ENCODE data around the gene CDKAL1.
A peak's percentile ranks its signal among the peaks of the same experiment; 100 is the strongest.

Gene CDKAL1

GRCh38 chr6:21098744-21099143, 564.5 kb downstream of the CDKAL1 start:
- DNase-seq (ENCODE audit: extremely low spot score) = peak; percentile 49
- TF ChIP-seq NFRKB (IDR thresholded peaks at IDR 0.05) (no peak), HDGF (IDR thresholded peaks at IDR 0.05; ENCODE audit: borderline replicate concordance) (no peak), ZNF384 (IDR thresholded peaks at IDR 0.05) (no peak), ELF4 (IDR thresholded peaks at IDR 0.05) (no peak), L3MBTL2 (conservative IDR thresholded peaks at IDR 0.05) (no peak)
- CTCF ChIA-PET = interaction anchor here (0.6 kb wide), 1 partner anchor 12 kb away, joined by 4 read pairs; no protein-coding TSS in a partner anchor
- POLR2A ChIA-PET = interaction anchor here (0.9 kb wide), 1 partner anchor 28 kb away, joined by 3 read pairs; no protein-coding TSS in a partner anchor

- ChIA-PET POLR2A (no interaction called here), CTCF (no interaction called here)
- TF ChIP-seq HDGF (IDR thresholded peaks at IDR 0.05; ENCODE audit: borderline replicate concordance) (no peak), FOXA1 (IDR thresholded peaks at IDR 0.05) (no peak), PKNOX1 (IDR thresholded peaks at IDR 0.05) (no peak), FOXK2 (IDR thresholded peaks at IDR 0.05) (no peak), SP1 (IDR thresholded peaks at IDR 0.05) (no peak), SUZ12 (IDR thresholded peaks at IDR 0.05) (no peak), NFRKB (IDR thresholded peaks at IDR 0.05) (no peak), FOXM1 (IDR thresholded peaks at IDR 0.05; ENCODE audit: borderline replicate concordance) (no peak), CTBP1 (IDR thresholded peaks at IDR 0.05; ENCODE audit: borderline replicate concordance) (no peak), ARNT (IDR thresholded peaks at IDR 0.05) (no peak), ELF4 (IDR thresholded peaks at IDR 0.05) (no peak), ZNF384 (IDR thresholded peaks at IDR 0.05) (no peak), LEF1 (IDR thresholded peaks at IDR 0.05; ENCODE audit: borderline replicate concordance) (no peak), BHLHE40 (IDR thresholded peaks at IDR 0.05; ENCODE audit: borderline replicate concordance) (no peak), L3MBTL2 (conservative IDR thresholded peaks at IDR 0.05) (no peak), TARDBP (IDR thresholded peaks at IDR 0.05) (no peak)
- DNase-seq (ENCODE audit: extremely low spot score) = no peak
Observed at GRCh38 chr6:21099338-21100314, 565.4 kb downstream of the CDKAL1 start.

DNA sequence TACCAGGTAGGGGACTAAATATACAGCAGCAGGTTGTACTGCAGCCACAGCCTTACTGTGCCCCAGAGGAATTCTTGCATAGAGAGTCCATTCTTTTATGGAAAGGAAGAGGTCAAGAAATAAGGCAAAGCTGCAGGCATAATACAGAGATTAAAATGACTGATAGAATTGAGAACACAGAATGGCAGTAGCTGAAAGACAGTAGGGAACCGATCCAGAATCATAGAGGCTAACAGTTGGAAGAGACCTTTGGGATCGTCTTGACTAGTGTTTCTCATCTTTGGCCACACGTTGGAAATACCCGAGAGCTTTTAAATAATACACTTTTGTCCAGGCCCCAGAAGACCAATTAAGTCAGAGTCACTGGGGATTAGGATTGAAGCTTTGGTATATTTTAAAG, 566.7 kb downstream of the CDKAL1 start:
- ChIA-PET POLR2A (interaction anchor here (1.3 kb wide), 1 partner anchor 493 kb away, joined by 3 read pairs; the partner anchor contains the start of gene SOX4), CTCF (interaction anchor here (0.9 kb wide), 1 partner anchor 22 kb away, joined by 3 read pairs; no protein-coding TSS in a partner anchor)
- no peak for TF ChIP-seq FOXK2 (IDR thresholded peaks at IDR 0.05)
- no peak for TF ChIP-seq PKNOX1 (IDR thresholded peaks at IDR 0.05)
- no peak for TF ChIP-seq TARDBP (IDR thresholded peaks at IDR 0.05)
- no peak for TF ChIP-seq ZNF384 (IDR thresholded peaks at IDR 0.05)
- DNase-seq (ENCODE audit: extremely low spot score) = no peak

DNA sequence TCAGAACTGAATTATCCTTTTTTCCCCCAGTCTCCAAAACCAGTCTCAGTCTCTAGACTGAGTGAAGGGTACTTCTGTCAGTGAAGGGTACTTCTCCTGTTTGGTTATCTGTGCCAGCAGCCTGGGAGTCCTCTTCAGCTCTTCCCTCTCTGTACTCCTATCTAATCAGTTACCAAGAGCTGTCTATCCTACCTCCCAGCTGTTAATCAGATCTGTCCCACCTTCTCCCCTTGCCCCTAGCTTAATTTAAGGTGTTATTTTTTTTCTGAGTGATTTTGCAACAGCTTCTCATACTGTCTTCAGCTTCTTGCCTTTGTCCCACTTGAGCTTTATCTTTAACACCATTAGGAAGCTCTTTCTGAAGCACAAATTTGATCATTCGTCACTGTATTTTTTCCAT, 567.4 kb downstream of the CDKAL1 start:
- ChIA-PET POLR2A (interaction anchor here (1.3 kb wide), 1 partner anchor 492 kb away, joined by 3 read pairs; the partner anchor contains the start of gene SOX4), CTCF (interaction anchor here (0.9 kb wide), 1 partner anchor 22 kb away, joined by 3 read pairs; no protein-coding TSS in a partner anchor)
- TF ChIP-seq L3MBTL2 (conservative IDR thresholded peaks at IDR 0.05) (no peak), NFRKB (IDR thresholded peaks at IDR 0.05) (no peak), FOXA1 (IDR thresholded peaks at IDR 0.05) (no peak), TARDBP (IDR thresholded peaks at IDR 0.05) (no peak), PKNOX1 (IDR thresholded peaks at IDR 0.05) (no peak), CTBP1 (IDR thresholded peaks at IDR 0.05; ENCODE audit: borderline replicate concordance) (no peak)
- no peak for DNase-seq (ENCODE audit: extremely low spot score)

DNA sequence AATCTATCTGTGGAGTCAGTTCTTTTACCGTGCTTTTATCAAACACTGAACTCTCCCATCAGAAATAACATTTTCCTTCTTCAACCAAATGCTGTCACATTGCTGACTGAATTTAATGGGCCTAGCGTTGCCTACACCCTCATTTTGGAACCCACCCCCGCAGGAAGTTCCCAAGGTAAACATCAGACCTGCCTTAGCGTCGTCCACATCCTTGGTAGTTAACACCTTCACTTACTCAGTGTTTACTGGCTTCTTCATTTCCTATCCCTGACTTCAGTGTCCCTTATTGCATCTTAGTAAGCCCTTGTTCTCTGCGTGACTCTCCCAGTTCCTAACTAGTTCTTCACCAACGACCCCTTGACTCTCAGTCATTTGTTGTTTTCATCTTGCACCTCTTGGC, 567.9 kb downstream of the CDKAL1 start:
- TF ChIP-seq CTBP1 (IDR thresholded peaks at IDR 0.05; ENCODE audit: borderline replicate concordance) (no peak), ZNF384 (IDR thresholded peaks at IDR 0.05) (no peak), SUZ12 (IDR thresholded peaks at IDR 0.05) (no peak), ARNT (IDR thresholded peaks at IDR 0.05) (no peak), LEF1 (IDR thresholded peaks at IDR 0.05; ENCODE audit: borderline replicate concordance) (no peak), BHLHE40 (IDR thresholded peaks at IDR 0.05; ENCODE audit: borderline replicate concordance) (no peak), FOXK2 (IDR thresholded peaks at IDR 0.05) (no peak), FOXM1 (IDR thresholded peaks at IDR 0.05; ENCODE audit: borderline replicate concordance) (no peak), L3MBTL2 (conservative IDR thresholded peaks at IDR 0.05) (no peak), NFRKB (IDR thresholded peaks at IDR 0.05) (no peak), HDGF (IDR thresholded peaks at IDR 0.05; ENCODE audit: borderline replicate concordance) (no peak), TARDBP (IDR thresholded peaks at IDR 0.05) (no peak)
- ChIA-PET CTCF (interaction anchor here (0.9 kb wide), 1 partner anchor 21 kb away, joined by 3 read pairs; no protein-coding TSS in a partner anchor), POLR2A (no interaction called here)
- DNase-seq (ENCODE audit: extremely low spot score) = no peak

DNA sequence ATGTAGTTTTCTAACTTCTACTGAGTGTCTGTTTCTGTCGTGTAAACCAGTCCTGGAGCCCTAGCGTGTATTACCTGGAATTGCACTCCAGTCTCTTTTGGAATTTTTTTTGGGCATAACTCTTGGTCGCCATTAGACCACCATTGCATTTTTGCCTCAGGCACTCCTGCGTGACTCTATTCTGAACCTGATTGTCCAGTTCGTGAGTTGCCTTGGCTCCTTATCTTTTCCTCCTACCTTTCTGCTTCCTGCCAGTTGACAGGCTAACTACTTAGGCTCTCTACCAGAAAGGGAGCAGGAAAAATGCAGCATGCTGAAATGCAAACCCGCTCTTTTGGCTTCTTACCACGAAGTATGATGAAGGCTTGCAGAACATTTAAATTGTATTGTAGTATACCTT, 568.4 kb downstream of the CDKAL1 start:
- DNase-seq (ENCODE audit: extremely low spot score) = no peak
- ChIA-PET CTCF (no interaction called here), POLR2A (no interaction called here)
- no peak for TF ChIP-seq ZNF384 (IDR thresholded peaks at IDR 0.05)
- TF ChIP-seq FOXK2 (IDR thresholded peaks at IDR 0.05) = no peak
- TF ChIP-seq SP1 (IDR thresholded peaks at IDR 0.05) = no peak
- no peak for TF ChIP-seq ARNT (IDR thresholded peaks at IDR 0.05)
- no peak for TF ChIP-seq NFRKB (IDR thresholded peaks at IDR 0.05)
- no peak for TF ChIP-seq FOXM1 (IDR thresholded peaks at IDR 0.05; ENCODE audit: borderline replicate concordance)
- no peak for TF ChIP-seq CTBP1 (IDR thresholded peaks at IDR 0.05; ENCODE audit: borderline replicate concordance)
- no peak for TF ChIP-seq TARDBP (IDR thresholded peaks at IDR 0.05)
- TF ChIP-seq ELF4 (IDR thresholded peaks at IDR 0.05) = no peak
- TF ChIP-seq LEF1 (IDR thresholded peaks at IDR 0.05; ENCODE audit: borderline replicate concordance) = no peak
